ENCODE data around the gene MUC16.

DNA sequence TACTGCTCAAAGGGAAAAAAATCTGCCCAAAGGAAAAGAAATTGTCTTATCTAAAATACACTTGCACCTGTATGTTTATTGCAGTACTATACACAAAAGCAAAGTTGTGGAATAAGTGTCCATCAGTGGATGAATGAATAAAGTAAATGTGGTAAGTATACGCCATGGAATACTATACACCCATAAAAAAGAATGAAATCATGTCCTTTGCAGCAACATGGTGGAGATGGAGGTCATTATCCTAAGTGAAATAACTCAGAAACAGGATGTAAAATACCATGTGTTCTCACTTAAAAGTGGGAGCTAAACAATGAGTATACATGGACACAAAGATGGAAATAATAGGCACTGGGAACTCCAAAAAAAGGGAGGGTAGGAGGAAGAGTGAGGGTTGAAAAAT, 3.8 kb upstream of the MUC16 start:
- no peak for TF ChIP-seq CTCF (conservative IDR thresholded peaks at IDR 0.05; ENCODE audit: low read depth, low read length)
- TF ChIP-seq EZH2 (IDR thresholded peaks at IDR 0.05; ENCODE audit: low read length, unreplicated experiment), result no peak
- no peak for TF ChIP-seq EZH2phosphoT487 (IDR thresholded peaks at IDR 0.05; ENCODE audit: borderline replicate concordance, low read length)
